ENCODE results near the gene CYP21A2.
"Not testable (repeated sequence)": the region's sequence is repeated elsewhere in the genome, so short reads cannot be mapped to it uniquely, and the experiment has no call there.

The CYP21A2 gene

DNA sequence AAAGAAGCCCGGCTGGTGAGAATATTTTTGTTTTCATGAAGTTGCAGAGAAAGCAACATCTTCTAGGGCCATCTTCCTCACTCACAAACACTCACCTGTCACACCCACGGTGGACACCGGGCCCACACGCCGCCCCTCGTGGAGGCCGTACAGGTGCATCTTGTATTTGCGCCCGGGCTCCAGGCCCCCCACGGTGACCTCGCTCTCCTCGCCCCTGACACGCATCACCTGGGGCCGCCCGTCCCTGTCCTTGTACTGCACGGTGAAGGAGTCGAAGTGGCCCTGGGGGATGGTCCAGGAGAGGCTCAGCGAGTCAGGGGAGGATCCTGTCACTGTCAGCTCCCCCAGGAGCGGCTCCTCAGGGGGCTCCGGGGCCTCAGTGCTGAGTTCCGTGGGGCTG, 17.5 kb downstream of the CYP21A2 start:
- not testable (repeated sequence) for DNase-seq (ENCODE audit: low spot score)

DNA sequence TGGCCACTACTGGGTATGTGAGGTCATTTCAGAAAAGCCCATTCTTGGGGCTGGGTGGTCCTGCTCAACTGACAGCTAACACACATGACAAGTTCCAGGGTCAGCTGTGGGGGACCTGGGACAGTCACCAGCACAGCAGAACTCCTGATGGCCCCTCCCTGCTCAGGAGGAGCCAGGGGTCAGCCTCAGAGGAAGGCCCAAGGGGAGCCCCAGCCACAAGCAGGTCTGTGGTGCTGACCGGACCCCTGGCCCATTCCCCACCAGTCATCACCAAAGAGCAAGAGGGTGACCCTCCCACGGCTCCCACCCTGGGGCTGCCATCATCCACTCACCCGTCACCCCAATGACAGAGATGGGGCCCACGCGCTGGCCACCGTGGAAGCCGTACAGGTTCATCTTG, 18.0 kb downstream of the CYP21A2 start:
- DNase-seq (ENCODE audit: low spot score): no peak

- no peak for DNase-seq (ENCODE audit: low spot score)
These were observed 19.8 kb downstream of the CYP21A2 start for GRCh38 chr6:32057966-32058365.

- no peak for DNase-seq (ENCODE audit: low spot score)
These were observed 20.3 kb downstream of the CYP21A2 start for GRCh38 chr6:32058511-32058963.

DNA sequence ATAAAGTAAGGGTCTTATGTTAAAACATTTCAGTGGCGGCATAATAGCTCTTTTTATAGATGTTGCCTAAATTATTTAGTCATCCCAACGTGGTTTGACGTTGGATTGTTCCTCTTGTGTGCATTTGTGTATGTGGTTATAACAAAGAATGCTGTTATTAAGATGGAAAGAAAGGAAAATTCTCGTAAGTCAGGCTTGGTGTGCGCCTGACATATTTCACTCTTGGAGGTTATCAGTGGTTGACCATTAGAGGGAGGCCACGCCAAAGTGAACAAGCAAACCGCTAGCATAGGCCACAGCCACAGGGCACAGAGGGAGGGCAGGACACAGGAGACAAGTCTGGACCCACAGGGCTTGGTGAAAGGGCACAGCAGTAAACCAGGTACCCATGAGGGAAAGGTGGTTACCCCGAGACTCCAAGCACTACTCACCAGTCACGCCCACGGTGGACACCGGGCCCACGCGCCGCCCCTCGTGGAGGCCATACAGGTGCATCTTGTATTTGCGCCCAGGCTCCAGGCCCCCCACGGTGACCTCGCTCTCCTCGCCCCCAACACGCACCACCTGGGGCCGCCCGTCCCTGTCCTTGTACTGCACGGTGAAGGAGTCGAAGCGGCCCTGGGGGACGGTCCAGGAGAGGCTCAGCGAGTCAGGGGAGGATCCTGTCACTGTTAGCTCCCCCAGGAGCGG, 22.9 kb downstream of the CYP21A2 start:
- no peak for DNase-seq (ENCODE audit: low spot score)

DNA sequence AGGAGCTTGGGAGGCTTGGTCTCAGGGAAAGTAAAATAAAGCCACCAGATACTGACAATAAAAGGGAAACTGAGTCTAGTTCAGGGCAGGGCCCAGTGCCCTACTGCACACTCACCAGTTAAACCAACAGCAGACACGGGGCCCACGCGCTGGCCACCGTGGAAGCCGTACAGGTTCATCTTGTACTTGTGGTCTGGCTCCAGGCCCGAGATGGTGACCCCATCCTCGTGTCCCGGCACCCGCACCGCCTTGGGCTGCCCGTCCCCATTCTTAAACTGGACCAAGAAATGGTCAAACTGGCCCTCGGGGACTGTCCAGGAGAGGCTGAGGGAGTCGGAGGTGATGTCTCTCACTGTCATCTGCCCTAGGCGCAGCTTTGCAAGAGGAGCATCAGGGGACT, 26.5 kb downstream of the CYP21A2 start:
- DNase-seq (ENCODE audit: low spot score): no peak

DNA sequence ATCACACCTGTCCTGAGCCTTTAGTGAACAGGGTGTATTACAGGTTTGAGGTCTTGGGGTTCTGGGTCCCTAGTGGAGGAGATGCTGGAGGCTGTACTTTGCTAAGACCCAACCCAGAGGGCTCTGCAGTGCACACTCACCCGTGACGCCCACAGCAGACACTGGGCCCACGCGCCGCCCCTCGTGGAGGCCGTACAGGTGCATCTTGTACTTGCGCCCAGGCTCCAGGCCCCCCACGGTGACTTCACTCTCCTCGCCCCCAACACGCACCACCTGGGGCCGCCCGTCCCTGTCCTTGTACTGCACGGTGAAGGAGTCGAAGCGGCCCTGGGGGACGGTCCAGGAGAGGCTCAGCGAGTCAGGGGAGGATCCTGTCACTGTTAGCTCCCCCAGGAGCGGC, 29.3 kb downstream of the CYP21A2 start:
- DNase-seq (ENCODE audit: low spot score): not testable (repeated sequence)

GRCh38 chr6:32068315-32068714, 30.1 kb downstream of the CYP21A2 start:
- not testable (repeated sequence) for DNase-seq (ENCODE audit: low spot score)

GRCh38 chr6:32068867-32069266, 30.7 kb downstream of the CYP21A2 start:
- DNase-seq (ENCODE audit: low spot score): no peak

- DNase-seq (ENCODE audit: low spot score): no peak
These were observed 31.2 kb downstream of the CYP21A2 start for GRCh38 chr6:32069460-32069859.

DNA sequence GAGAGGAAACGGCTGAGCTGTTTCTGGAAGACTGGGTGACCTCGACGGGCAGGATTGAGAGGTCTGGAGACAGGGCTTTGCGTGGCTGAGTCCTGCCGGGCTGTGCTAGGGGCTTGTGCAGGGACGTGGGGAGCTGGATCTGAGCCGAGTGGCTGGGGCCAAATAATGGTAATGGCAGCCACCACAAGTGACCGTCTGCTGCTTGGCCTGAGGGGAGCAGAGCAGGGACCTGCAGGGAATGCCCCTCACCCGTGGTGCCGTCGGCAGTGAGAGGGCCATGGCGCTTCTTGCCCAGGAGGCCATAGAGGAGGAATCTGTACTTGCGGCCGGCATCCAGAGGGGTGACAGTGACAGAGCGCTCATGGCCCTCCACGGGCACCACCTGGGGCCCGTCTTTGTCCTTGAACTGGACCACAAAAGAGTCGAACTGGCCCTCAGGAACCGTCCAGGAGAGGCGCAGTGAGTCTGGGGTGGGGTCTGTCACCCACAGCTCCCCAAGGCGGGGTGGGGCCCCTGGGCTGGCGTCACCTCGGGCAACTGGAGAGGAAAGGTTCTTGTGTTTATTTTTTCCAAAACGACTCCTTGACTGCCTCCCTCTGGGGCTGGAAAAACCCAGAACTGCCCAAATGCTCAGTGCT, 31.8 kb downstream of the CYP21A2 start:
- DNase-seq (ENCODE audit: low spot score): no peak

GRCh38 chr6:32070814-32071543, 32.8 kb downstream of the CYP21A2 start:
- DNase-seq (ENCODE audit: low spot score): no peak

DNA sequence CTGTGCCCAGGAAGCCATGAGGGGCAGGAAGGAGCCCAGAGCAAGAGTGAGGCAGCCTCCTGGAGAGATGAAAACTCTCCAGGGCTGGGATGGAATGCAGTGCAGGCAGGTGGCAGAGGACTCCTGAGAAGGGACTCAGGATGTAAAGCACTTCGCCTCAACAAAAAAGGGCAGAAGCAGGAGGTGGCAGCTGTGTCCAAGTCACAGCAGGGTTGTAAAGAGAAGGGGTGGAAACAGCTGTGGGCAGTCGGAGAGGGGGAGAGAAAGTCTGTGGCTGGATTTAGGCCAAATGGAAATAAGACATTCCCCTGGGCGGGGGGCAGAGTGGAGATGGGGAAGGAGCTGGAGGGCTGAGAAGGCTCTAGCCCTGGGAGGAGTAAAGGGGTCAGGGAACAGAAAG, 34.9 kb downstream of the CYP21A2 start:
- no peak for DNase-seq (ENCODE audit: low spot score)

DNA sequence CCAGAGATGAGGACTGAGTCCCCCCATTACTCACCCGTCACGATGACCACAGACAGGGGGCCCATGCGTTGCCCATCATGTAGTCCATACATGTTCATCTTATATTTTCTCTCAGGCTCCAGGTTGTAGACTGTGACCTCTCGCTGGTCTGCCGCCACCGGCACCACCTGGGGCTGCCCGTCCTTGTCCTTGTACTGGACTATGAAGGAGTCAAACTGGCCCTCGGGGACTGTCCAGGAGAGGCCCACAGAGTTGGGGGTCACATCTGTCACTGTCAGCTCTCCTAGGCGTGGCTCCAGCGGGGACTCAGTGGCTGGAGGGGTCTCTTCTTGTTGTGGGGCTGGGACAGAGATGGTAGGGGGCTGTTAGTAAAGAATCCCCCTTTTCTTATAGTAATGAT, 35.4 kb downstream of the CYP21A2 start:
- no peak for DNase-seq (ENCODE audit: low spot score)

GRCh38 chr6:32074996-32075532, 36.8 kb downstream of the CYP21A2 start:
- no peak for DNase-seq (ENCODE audit: low spot score)

GRCh38 chr6:32075781-32076180, 37.6 kb downstream of the CYP21A2 start:
- no peak for DNase-seq (ENCODE audit: low spot score)

DNA sequence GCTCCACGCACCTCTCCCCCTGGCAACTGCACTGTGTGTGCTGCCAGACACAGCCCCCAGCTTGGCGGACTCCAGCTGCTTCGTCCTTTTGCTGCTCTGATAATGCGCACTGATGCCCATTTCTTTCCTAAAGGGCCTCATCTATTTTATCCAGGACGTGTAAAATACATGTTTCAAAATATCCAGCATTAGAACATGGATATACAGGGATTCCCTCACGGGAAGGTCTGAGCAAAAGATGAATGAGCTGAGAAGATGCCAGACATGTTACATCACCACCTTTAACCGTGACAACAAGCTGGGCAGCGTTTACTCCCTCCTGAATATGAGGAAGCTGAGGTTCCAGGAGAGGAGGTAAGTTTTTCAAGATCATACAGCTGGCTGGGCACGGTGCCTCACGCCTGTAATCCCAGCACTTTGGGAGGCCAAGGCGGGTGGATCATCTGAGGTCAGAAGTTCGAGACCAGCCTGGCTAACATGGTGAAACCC, 38.1 kb downstream of the CYP21A2 start:
- no peak for DNase-seq (ENCODE audit: low spot score)

- no peak for DNase-seq (ENCODE audit: low spot score)
These were observed 41.5 kb downstream of the CYP21A2 start for GRCh38 chr6:32079566-32080290.

DNA sequence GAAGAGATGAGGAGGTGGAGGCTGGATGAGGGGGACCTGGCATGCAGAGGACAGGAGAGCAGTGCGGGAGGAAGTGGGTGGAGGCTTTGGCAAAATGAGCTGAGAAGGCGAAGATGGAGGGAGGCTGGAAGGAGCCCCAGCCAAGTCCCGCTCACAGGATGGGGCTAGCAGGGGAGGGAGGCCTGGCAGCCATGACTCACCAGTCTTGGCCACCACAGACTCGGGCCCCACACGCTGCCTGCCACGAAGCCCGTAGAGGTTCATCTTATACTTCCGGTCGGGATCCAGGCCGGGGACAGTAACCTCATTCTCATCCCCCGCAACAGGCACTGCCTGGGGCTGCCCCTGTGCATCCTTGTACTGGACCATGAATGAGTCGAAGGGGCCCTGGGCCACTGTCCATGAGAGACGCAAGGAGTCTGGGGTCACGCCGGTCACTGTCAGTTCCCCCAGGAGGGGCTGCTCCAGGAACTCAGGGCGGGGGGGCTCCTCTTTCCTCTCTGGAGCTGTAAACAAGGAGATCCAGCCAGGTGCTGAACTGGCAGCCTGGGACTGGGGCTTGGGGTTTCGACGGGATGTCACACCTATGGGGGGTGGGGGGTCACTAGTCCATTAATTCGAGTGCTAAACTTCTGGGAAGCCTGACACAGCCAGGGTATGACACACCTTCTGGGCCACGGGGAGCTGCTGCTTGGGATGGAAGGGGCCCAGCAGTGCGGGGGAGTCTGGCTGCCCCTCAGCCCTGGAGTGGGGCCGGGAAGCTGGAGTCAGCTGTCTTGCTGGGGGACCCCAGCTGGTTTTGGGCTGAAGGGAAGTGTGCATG, 43.2 kb downstream of the CYP21A2 start:
- no peak for DNase-seq (ENCODE audit: low spot score)

- DNase-seq (ENCODE audit: low spot score): no peak
These were observed 44.3 kb downstream of the CYP21A2 start for GRCh38 chr6:32082478-32082877.

DNA sequence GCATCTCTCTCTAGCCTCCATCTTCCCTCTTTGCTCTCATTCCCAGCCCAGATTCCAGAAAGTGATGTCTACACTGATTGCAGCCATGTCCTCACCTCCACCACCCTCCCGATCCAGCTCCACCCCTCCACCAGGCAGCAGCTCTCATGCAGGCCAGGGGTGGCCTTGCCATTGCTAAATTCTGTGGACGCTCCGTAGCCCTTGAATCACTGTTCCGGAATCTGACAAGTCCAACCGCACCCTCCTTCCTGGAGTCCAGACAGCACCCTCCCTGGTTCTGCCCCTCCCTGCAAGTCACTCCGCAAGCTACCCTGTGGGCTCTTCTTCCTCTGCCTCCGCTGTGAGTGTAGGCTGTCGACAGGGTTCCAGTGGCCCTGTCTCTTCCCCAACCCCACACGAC, 44.7 kb downstream of the CYP21A2 start:
- DNase-seq (ENCODE audit: low spot score): no peak
